HCT116 (cell line): ENCODE data around the gene CD44.

Experiments
- CBX3 ChIP-seq: IDR thresholded peaks from 2 replicates; pipeline ENCODE4 v1.6.1; 2012; ENCODE audit warnings: low read depth
- EGR1 ChIP-seq: IDR thresholded peaks from 2 replicates; pipeline ENCODE4 v1.6.1; 2012; ENCODE audit warnings: low read depth
- EZH2 ChIP-seq: fragments of 200-600 bp; sonication (generic); IDR thresholded peaks from 2 replicates; pipeline ENCODE4 v1.6.1; 2017; ENCODE audit warnings: antibody characterized with exemption, mixed run types
- EZH2phosphoT487 ChIP-seq: fragments of 200-600 bp; IDR thresholded peaks from 2 replicates; pipeline ENCODE4 v1.6.1; 2018; ENCODE audit warnings: antibody characterized with exemption, borderline replicate concordance
- FOSL1 ChIP-seq: IDR thresholded peaks from 2 replicates; pipeline ENCODE4 v1.6.1; 2012; ENCODE audit warnings: low read depth
- POLR2A ChIP-seq: IDR thresholded peaks from 2 replicates; pipeline ENCODE4 v1.7.0; 2011; ENCODE audit warnings: borderline replicate concordance; ENCODE audit not compliant: insufficient read depth, insufficient read length; ENCODE audit errors: extremely low read depth
- YY1 ChIP-seq: IDR thresholded peaks from 2 replicates; pipeline ENCODE4 v1.6.1; 2011; ENCODE audit warnings: low read length, low read depth, moderate library complexity, mild to moderate bottlenecking; ENCODE audit not compliant: insufficient replicate concordance; ENCODE audit errors: extremely low read depth
- TF ChIP-seq, protein P1 (sequence below), 3 experiments: fragments of 200-600 bp in 1 of 3; sonication (generic) in 1 of 3; IDR thresholded peaks in 2 of 3; conservative IDR thresholded peaks in 1 of 3; 2 replicates each; pipeline ENCODE4 v1.5.1; 2012 to 2017; ENCODE audit warnings: low read depth in 2 of 3, low read length in 2 of 3, antibody characterized with exemption in 1 of 3, borderline replicate concordance in 1 of 3, control low read depth in 1 of 3, mild to moderate bottlenecking in 1 of 3, mixed read lengths in 1 of 3, mixed run types in 1 of 3, moderate library complexity in 1 of 3; ENCODE audit not compliant: insufficient read depth in 1 of 3
- TF ChIP-seq, protein P2 (sequence below): IDR thresholded peaks from 2 replicates; pipeline ENCODE4 v1.6.1; 2012; ENCODE audit warnings: low read depth

DNA sequence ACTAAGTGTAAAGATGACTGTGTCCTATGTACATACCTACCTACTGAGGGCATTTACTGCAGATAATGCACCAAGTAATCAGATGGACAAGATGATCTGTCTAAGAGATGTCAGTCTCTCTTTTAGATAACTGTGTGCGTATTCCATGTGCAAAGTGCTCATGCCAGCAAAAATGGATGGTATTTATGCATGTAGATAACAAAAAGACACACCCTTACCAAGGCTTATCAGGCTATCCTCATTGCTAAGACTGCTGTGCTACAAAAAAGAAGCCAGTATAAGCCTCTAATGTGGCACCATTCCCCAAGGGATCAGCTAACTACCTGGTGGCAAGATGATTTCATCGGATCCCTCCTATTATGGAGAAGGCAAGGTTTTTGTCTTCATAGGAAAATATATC, 34.3 kb upstream of the CD44 start:
- TF ChIP-seq, protein P1, sequence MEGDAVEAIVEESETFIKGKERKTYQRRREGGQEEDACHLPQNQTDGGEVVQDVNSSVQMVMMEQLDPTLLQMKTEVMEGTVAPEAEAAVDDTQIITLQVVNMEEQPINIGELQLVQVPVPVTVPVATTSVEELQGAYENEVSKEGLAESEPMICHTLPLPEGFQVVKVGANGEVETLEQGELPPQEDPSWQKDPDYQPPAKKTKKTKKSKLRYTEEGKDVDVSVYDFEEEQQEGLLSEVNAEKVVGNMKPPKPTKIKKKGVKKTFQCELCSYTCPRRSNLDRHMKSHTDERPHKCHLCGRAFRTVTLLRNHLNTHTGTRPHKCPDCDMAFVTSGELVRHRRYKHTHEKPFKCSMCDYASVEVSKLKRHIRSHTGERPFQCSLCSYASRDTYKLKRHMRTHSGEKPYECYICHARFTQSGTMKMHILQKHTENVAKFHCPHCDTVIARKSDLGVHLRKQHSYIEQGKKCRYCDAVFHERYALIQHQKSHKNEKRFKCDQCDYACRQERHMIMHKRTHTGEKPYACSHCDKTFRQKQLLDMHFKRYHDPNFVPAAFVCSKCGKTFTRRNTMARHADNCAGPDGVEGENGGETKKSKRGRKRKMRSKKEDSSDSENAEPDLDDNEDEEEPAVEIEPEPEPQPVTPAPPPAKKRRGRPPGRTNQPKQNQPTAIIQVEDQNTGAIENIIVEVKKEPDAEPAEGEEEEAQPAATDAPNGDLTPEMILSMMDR (IDR thresholded peaks at IDR 0.05 in 2 of 3, conservative IDR thresholded peaks at IDR 0.05 in 1 of 3; ENCODE audit: borderline replicate concordance in 1 of 3, insufficient read depth in 1 of 3, low read depth in 2 of 3, low read length in 2 of 3) = no peak
- TF ChIP-seq FOSL1 = no peak
- TF ChIP-seq YY1 = no peak
- TF ChIP-seq EZH2phosphoT487 = no peak
- no peak for TF ChIP-seq POLR2A
- no peak for TF ChIP-seq EGR1
- TF ChIP-seq EZH2 = no peak
- TF ChIP-seq, protein P2, sequence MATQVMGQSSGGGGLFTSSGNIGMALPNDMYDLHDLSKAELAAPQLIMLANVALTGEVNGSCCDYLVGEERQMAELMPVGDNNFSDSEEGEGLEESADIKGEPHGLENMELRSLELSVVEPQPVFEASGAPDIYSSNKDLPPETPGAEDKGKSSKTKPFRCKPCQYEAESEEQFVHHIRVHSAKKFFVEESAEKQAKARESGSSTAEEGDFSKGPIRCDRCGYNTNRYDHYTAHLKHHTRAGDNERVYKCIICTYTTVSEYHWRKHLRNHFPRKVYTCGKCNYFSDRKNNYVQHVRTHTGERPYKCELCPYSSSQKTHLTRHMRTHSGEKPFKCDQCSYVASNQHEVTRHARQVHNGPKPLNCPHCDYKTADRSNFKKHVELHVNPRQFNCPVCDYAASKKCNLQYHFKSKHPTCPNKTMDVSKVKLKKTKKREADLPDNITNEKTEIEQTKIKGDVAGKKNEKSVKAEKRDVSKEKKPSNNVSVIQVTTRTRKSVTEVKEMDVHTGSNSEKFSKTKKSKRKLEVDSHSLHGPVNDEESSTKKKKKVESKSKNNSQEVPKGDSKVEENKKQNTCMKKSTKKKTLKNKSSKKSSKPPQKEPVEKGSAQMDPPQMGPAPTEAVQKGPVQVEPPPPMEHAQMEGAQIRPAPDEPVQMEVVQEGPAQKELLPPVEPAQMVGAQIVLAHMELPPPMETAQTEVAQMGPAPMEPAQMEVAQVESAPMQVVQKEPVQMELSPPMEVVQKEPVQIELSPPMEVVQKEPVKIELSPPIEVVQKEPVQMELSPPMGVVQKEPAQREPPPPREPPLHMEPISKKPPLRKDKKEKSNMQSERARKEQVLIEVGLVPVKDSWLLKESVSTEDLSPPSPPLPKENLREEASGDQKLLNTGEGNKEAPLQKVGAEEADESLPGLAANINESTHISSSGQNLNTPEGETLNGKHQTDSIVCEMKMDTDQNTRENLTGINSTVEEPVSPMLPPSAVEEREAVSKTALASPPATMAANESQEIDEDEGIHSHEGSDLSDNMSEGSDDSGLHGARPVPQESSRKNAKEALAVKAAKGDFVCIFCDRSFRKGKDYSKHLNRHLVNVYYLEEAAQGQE = no peak
- no peak for TF ChIP-seq CBX3
